ENCODE results near the gene PAX3.

PAX3 gene

DNA sequence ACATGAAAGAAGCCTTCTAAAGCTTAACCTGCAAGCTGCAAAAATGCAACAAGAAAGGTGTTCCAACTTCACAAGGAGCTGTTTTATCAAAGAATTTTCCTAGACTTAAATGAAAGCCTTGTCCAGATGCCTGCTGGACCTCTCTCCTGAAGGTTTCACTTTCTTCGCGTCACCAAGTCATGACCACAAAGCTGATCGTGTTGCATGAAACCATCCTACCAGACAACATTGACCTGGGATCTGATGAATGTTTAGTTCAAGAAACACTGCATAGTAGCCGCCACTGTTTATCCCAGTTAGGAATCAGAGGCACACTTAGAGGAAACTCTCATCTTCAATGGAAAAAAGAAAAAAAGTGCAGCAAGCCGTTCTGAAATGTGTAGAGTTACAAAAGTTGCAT, 26.9 kb downstream of the PAX3 start:
- DNase-seq (ENCODE audit: low read depth in 1 of 2, low spot score in 1 of 2) = no peak

DNA sequence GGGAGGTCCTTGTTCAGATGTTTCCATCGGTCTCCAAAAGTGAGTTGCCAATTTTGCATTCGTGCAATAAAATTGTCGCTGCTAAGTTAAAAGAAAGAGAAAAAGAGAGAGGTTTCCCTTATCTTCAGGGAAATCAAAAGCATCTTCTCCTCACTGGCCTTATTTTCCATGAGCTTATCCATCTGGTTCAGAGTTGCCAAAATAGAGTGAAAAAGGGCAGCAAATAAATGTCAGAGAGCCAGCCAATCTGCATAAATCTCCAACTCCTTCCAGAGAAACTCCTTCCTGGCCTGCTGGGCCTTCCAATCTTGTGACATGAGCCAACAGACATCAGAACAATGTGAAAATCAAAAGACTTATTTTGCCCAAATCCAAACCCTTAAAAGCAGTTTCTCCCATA, 28.4 kb downstream of the PAX3 start:
- no peak for DNase-seq (ENCODE audit: low read depth in 1 of 2, low spot score in 1 of 2)

DNA sequence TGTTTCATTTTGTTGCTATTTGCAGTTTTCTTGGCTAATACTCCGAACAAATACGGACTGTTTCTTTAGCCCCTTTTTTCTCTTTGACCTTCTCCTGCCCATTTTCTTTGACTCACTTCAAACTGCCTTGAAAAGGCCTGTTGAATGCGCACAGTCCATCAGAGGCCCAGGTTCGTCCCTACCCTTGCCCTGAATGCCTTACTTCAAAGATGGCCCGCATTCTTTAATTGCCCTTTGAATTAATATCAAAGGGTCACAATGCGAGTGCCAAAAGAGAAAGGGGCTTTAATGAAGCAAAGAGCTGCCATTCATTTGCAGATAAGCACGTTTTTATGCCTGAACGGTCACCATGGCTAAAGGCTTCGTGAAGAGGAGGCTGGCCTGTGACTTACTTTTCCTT, 29.7 kb downstream of the PAX3 start:
- no peak for DNase-seq (ENCODE audit: low read depth in 1 of 2, low spot score in 1 of 2)

DNA sequence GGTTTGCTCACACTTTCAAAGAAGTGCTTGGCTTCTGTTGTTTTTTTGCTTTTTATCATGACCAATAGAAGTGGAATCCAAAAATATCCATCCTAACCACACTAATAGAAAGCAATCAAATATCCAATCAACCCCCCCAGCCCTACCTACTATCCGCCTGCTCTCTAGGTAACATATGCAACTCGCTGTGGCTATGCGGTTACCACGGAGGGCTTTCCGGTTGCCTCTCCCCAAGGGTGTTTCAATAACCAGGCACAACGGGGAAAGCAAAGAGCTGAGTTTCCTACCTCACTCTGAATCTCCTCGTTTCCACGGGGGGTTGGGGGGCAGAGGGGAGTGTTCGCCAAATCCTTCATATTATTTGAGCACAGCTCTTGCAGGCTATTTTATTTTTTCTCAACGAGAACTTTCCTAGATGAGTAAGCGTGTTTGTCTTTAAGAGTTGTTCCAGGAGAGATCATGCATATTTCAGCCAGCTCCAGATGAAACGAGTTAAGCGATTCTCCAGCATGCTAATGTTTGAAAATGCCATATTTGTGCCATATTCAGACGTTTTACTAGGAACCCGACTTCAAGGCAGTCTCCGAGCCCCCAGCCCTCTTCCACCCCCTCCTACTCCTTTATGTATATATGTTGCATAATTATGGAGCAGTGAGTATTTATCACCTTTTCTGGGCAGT, 30.3 kb downstream of the PAX3 start:
- DNase-seq (ENCODE audit: low read depth in 1 of 2, low spot score in 1 of 2) = no peak

DNA sequence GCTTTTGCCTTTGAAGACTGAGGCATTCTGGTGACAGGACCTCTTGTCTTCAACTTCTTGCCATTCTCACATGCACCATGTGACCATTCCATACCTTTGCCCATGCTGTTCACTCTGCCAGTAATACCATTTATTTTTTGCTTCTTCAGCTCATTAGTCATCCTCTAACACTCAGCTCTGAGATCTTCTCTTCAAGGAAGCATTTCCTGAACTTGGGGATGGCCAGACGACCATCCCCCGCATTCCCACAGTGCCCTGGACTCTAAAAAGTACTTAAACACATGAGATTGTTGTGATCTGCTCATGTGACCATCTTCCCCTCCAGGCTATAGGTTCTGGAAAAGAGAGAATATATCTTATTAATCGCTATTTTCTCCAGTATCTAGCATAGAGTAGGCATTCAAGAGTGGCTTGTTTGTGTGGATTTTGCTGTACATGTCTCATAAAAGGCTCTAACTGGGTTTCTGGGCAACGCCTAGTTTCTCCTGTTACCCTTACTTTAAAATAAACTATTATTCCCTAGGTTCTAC, 33.9 kb downstream of the PAX3 start:
- DNase-seq (ENCODE audit: low read depth in 1 of 2, low spot score in 1 of 2) = no peak

DNA sequence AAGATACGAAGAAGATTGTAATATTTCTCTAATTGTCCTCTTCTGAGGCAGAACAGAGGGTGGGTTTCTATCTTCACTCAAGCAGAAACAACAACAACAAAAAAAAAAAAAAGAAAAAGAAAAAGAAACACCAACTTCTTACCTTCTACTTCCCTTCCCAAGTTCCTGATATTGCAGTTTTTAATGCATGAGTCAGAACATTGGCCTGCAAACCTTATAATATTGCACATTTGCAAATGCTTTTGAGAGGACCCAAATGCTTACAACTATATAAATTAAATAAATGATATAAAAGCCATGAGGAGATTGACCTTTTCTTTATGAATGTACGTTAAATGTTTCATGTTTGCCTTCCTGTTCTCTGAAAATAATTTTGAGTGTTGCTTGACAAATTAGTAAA, 37.3 kb downstream of the PAX3 start:
- no peak for DNase-seq (ENCODE audit: low read depth in 1 of 2, low spot score in 1 of 2)

DNA sequence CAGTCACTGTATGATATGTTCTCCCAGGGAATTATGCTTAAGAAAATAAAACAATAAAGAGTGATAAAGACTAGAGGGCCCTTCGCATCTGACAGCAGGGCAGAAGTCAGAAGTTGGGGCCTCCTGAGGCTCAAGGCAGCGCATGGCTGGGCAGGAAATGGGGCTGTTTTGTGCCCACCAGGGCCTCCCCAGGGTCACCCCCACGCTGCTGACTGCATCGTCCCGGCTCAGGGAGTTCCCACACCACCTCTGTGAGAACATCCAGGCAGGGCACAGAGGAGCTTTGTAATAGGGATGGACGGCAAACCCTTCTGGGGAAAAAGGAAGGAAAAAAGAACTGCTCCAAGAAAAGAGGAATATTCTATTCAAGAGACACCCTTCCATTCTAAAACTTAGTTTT, 41.2 kb downstream of the PAX3 start:
- DNase-seq (ENCODE audit: low read depth in 1 of 2, low spot score in 1 of 2) = no peak

DNA sequence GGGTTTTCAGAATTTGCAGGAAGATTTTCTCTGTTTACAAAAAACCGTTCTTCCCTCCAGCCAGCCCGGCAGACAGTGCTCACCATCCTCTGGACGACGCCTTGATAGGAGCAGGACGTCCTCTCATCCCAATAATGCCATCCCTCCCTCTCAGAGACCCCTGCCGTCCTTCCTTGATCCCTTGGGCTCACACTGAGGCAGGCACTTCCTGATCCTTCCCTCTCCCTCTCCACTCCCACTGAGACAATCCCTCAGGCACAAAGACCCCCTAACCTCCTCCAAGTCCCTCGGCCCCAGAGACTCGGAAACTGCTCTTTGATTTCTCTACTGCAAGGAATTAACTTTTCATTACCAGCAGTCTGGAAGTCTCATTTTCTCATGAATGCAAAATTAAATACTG, 42.5 kb downstream of the PAX3 start:
- no peak for DNase-seq (ENCODE audit: low read depth in 1 of 2, low spot score in 1 of 2)

DNA sequence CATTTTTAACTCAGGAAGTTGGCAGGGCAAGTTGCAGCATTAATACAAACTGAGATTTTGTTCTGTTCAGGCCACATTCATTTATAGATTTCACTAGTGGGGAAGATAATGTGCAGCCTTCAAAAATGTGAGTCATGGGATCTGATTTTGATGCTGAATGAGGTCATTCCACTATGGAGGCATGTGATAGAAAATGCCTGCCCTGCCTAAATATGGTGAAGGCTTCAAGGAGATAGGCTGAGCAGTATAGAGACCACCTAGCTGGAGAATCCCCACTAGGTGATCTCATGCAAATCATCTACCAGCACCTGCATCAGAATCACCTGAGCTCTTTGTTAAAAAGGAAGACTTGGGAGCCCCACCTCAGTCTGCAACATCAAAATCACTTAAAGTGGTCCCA, 43.7 kb downstream of the PAX3 start:
- DNase-seq (ENCODE audit: low read depth in 1 of 2, low spot score in 1 of 2) = no peak

DNA sequence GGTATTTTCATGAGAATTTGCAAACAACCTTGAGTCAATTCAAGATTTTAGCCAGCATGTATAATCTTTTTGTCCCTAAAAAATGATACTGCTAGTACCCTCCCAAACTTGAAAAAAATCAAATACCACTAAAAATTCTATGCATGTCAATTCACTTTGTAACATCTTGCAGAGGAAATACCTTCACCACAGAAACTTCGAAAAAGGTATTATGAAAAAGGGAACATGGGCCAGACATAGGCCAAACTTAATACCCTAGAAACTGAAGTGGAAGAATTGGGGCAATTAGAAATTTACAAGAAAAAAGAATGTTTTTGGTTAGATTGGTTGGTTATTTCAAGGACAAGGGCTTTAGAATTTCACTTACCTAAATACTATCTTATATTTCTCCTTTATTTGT, 48.5 kb downstream of the PAX3 start:
- DNase-seq (ENCODE audit: low read depth in 1 of 2, low spot score in 1 of 2) = no peak

DNA sequence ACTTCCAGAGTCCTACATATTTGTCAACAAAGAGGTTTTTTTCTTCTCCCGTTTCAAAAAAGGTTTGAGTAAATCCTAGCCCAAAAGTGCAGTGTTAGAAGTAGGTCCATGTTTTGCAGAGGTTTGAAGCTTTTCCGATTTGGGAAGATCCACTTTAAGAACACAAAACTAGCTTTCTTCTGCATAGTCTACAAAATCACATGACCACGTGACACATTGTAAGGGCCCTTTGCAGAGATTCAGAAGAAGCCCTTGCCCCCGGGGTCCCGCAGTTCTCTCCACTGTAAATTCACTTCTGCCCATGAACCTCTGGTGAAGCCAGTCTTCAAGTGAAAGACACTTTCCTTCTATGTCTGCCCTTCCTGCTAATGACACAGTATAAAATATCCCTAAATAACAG, 49.4 kb downstream of the PAX3 start:
- DNase-seq (ENCODE audit: low read depth in 1 of 2, low spot score in 1 of 2) = no peak

DNA sequence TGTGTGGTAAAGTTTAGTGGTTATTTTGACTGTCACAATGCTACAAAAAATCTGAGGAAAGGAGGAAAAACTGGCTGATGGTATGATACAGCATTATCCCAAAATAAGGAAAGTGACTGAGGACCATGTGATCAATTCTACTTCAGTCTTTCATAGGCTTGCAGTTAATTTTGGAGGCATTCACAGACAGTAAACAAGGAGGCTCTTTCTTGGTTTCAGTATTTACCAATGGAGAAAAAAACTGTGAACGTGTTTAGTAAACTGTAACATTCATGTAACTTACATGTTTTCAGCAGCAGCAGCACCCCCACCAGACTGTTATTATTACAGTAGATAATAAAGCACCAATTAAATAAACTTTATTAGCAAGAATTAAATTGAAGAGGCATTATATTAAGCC, 50.0 kb downstream of the PAX3 start:
- DNase-seq (ENCODE audit: low read depth in 1 of 2, low spot score in 1 of 2) = no peak

DNA sequence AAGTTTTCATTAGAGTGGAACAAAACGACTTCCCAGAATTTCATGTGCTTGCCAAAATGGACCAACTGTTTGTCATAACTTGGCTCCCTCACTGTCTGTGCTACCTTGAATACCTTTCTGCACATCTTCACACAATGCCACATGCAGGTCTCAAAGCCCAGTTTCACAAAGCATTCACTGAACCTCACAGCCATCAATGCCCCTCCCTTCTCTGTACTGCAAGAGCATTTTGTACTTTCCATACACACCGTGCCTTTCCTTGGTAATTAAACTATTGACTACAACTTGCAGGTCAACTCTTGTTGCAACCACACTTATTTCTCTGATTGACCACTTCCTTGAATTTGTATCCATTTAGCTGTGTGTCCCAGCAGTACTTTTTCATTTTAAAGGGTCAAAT, 50.5 kb downstream of the PAX3 start:
- DNase-seq (ENCODE audit: low read depth in 1 of 2, low spot score in 1 of 2) = no peak

DNA sequence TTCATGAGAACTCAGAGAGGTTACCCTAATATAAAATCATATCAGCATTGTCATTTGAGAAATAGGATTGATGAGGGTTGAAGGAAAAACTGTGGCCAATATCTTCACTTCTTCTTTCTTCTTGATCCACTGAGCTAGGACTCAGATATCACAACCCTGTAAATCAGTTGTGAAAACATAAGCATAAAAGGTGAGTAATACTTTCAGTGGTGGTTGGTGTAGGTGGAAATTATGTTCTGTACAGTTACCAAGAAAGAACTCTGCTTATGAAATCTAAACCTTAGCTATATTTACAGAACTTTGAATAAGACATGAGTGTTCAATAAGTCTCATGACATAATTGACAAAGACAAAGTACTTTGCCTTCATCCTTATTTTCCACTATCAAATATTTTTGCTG, 56.3 kb downstream of the PAX3 start:
- DNase-seq (ENCODE audit: low read depth in 1 of 2, low spot score in 1 of 2) = no peak

DNA sequence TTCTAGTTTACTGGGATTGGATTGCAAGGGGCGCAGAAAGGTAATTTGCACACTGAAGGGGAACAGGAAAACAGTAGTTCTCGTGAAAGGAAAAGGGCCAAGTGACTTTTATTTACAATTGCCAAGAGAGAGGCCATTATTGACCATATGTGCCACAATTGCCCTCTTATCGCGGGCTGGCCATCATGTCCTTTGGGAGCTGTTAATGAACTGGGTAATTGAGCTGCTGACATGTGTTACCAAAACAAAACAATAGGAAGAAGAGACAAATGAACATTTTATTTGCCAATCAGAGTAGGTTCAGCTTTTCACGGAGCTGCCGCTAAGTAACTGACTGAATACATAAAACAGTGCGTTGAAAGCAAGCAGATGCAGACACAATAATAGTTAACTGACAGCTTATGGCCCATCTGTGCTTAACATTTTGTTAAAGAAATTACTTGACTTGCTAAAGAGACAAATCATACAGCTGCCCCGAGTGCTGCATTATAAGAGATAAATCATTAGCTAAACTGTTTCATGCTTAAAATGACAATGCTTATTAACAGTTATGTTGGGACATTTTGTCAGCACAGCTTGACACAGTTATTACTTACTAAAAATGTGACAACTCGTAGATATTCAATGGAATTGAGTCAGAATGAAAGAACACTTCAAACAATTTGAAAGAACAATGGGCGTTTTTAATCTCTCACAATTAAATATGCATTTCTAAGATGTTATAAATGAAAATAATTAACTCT, 57.5 kb downstream of the PAX3 start:
- DNase-seq (ENCODE audit: low read depth in 1 of 2, low spot score in 1 of 2) = no peak

DNA sequence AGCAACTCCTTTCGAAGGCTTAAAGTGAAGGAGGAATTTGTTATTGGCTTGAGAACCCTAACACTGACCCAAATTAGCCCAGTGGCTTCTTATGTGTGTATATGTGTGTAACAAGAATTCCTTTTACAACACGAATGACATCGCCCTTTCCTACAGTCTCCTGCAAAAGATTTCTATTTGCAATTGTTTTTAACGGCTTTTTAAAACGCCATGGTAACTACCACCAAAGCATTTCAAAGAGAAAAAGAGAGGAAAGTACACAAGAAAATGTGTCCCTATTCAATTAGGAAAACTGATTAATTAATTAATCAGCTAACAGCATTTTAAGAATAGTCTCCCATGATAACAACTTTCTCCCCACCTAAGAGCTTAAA, 58.1 kb downstream of the PAX3 start:
- DNase-seq (ENCODE audit: low read depth in 1 of 2, low spot score in 1 of 2) = no peak

DNA sequence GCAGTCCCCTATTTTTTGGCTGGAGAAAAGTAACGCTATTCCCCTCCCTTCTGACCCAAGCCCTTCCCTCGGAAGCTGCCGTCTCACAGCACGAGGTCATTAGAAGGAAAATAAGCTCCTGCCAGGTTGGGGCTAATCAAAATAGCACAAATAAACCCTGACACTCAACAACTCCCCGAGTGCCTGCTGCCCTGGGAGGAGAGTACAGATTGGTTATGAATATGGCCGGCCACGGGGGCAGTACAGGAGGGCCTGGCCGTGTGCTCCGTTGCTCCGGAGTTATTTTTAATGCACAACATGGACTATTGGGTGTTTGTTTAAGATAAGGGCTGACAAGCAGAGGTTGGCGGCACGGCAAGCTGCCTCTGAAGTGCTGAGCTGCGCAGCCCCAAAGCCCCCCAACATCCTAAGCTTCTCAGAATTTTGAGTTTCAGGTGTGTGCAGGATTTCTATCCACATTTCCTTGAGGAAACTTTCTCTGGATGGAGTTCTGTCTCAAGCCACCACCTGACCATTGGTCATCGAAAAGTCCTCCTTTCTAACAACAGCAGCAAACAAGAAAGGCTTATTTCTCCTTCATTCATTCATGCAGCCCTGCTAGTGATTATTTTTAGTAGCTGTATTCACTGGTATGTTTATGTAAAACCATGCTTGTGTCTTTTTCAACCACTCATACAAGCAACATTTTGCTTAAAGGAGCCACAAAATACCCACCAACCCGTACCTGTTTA, 58.7 kb downstream of the PAX3 start:
- DNase-seq (ENCODE audit: low read depth in 1 of 2, low spot score in 1 of 2) = no peak

DNA sequence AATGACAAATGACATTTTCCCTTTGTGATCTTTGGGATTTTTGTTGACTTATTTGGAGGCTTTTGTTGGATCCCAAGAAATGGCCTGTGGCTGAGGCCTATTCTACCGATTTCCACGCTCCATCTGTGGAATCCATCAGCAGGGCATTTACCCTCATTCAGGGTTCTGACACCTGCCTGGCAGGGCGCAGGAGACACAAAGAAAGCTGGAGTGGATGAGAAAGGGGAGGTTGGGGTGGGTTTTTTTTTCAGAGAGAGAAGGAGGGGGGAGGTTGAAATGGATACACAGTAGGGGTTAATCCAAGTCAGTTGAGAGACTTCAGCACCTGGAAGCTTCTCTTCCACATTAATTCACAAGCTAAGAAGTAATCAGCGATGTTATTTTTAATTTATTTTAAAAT, 59.7 kb downstream of the PAX3 start:
- DNase-seq (ENCODE audit: low read depth in 1 of 2, low spot score in 1 of 2) = no peak

DNA sequence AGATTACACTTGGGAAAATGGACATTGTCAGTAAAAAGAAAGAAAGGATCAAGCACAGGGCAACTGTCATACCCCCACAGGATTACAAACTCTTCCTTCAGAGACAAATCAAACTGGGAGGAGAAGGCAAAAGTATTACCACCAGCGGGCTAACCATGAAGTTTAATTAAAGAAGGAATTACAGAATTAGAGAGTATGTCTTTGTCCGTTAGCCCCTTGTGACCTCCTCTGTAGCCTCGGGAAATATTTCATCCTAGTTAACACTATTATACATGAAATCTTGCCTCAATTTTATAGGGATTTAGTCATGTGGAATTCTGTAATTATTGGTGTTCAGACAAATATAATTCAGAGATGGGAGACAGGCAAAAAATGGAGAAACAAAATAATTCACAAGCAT, 60.7 kb downstream of the PAX3 start:
- no peak for DNase-seq (ENCODE audit: low read depth in 1 of 2, low spot score in 1 of 2)

DNA sequence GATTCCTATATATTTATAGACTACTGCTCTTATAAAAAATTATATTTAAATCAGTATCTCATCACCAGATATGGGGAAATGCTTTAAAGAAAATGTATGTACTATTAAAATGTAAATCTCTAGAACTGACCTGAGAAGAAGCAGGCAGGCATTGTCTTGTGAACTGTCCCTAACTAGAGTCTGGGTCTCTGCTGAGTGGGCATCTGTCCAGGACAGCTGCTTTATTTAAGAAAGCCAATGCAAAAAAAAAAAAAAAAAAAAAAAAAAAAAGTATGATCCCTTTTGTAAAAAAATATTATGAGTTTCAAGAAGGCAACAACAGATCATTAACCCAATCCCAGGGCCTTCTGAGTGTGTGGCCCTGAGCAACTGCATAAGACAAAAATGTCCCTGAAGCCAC, 66.0 kb downstream of the PAX3 start:
- no peak for DNase-seq (ENCODE audit: low read depth in 1 of 2, low spot score in 1 of 2)

DNA sequence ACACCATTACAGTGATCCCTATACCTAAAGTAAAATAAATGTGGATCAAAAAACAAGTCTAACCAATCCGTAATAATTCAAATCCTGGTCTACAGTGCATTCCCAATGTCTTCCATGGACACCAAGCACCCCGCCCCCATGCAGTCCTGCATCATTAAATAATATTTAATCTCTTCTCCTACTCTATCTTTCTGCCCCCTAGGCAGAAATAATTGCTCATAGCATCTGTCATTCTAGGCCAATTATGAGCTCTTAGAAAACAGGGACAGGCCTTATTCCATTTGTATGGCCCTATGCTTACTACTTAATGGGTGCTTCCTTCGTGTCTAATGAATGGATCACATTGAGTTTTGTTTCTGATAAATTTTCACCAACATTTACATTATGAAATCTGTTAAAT, 66.4 kb downstream of the PAX3 start:
- DNase-seq (ENCODE audit: low read depth in 1 of 2, low spot score in 1 of 2) = no peak

DNA sequence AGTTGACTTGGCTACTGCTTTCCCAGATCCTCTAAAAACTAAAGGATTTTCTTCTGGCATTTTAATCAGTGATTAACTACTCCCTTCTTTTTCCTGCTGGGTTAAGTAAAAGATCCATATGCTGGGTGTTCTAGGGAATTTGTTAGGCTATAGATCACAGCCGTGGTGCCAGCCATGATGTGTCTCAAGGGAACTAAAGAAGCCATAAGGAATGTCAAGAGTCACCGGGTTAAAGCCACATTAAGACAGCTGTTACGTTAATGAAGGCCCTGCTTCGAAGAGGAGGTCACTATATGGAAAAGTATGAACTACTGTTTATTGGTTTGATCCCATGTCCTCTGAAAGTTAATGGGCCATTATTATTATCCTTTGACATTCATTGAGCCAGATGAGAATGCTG, 70.7 kb downstream of the PAX3 start:
- no peak for DNase-seq (ENCODE audit: low read depth in 1 of 2, low spot score in 1 of 2)

All from activated CD4-positive, alpha-beta T cell treated with anti-CD3 and anti-CD28 coated beads, Interleukin-2, amount 50 U/mL, for 24 hours (primary cell).